ENCODE measurements around the gene CHRFAM7A.
"Not testable (repeated sequence)": the region's sequence is repeated elsewhere in the genome, so short reads cannot be mapped to it uniquely, and the experiment has no call there.

CHRFAM7A gene

DNA sequence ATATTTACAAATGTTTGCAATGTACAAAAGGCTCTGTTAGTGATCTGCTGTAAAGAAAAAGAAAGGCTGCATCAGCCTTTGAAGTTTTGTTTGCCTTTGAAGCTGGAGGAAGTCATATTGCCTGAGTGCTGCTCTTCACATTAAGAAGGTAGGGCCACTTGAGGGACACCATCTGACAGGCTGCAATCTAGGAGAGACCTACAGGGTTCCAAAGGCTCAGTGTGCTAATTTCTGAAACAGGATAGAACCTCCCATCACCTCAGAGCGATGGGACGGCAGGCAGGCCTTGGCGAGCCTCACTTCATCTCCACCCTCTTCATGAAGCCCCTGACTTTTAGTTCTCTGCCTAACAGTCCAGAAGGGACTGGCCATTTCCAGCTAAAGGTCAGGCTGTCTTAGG is 77.6 kb downstream of the CHRFAM7A start:
- DNase-seq (ENCODE audit: low spot score): not testable (repeated sequence)

DNA sequence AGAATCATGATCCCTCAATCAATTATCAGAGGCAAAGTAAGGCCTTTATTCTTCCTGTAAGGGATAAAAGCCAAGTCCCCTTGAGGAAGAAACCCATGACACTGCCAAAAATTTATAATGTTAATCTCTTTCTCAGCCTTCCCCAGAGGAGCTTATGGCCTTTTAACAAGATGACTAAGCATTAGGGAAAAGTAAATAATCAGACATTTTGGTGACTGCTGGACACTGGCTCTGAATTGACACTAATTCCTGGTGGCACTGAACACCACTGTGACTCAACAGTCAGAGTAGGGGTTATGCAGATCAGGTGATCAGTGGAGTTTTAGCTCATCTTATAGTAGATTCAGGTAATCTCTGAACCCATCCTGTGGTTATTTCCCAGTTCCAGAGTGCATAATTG is 82.8 kb downstream of the CHRFAM7A start:
- not testable (repeated sequence) for DNase-seq (ENCODE audit: low spot score)

Data from LoVo (cell line).